ENCODE measurements around the gene CTIF.
A peak's percentile ranks its signal among the peaks of the same experiment; 100 is the strongest.

The CTIF gene

DNA sequence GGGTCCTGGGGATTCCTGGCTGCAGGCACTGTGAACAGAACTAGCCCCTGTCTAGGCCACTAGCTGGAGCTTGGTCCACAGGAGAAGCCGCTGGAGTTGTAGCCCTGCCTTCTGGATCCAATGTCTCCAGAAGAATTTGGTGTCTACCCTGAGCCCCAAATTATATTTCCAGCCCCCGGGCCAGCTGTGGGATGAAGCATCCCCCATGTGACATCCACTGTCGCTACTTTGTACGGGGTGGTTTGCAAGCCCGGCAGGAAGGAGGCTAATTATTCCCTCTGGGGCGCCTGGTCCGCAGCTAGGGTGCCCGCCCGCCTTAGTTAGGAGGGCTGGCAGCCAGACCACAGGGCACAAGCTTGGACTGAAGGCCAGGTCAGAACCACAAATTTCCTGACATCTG, 305.4 kb downstream of the CTIF start:
- TF ChIP-seq MAX (IDR thresholded peaks at IDR 0.05) (no peak), TCF12 (IDR thresholded peaks at IDR 0.05; ENCODE audit: low read depth) (no peak), EP300 (IDR thresholded peaks at IDR 0.05; ENCODE audit: borderline replicate concordance) (no peak), RAD21 (IDR thresholded peaks at IDR 0.05; ENCODE audit: low read depth) (no peak), REST (IDR thresholded peaks at IDR 0.05; ENCODE audit: low read depth) (no peak), TEAD4 (IDR thresholded peaks at IDR 0.05) (no peak), NFIC (IDR thresholded peaks at IDR 0.05) (no peak), CEBPB (IDR thresholded peaks at IDR 0.05) (no peak)

DNA sequence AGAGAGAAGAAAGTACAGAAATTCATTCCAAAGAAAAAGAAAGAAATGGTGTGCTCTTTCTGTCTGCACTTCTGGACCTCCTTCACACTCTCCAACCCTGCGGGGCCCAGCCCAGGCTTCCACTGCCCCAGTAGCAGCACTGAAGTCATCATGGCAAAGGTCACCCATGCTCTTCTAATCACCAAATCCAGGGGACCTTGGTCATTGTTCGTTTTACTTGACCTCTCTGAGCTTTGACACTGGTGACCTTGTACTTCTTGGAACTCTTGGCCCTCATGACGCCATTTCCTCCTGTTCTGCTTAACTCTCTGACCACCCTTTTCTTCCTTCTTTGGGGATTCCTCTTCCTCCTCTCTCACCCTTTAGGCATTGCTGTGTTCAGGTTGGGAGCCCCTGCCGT, 306.3 kb downstream of the CTIF start:
- TF ChIP-seq MAX (IDR thresholded peaks at IDR 0.05) (no peak), REST (IDR thresholded peaks at IDR 0.05; ENCODE audit: low read depth) (no peak), CEBPB (IDR thresholded peaks at IDR 0.05) (no peak), TCF12 (IDR thresholded peaks at IDR 0.05; ENCODE audit: low read depth) (no peak), NFIC (IDR thresholded peaks at IDR 0.05) (no peak), TEAD4 (IDR thresholded peaks at IDR 0.05) (no peak), ZBTB7A (IDR thresholded peaks at IDR 0.05; ENCODE audit: low read depth) (no peak), CREB1 (IDR thresholded peaks at IDR 0.05; ENCODE audit: low read depth) (no peak), USF1 (IDR thresholded peaks at IDR 0.05) (no peak), TAF1 (IDR thresholded peaks at IDR 0.05; ENCODE audit: low read depth) (no peak)

- no peak for TF ChIP-seq CREB1 (IDR thresholded peaks at IDR 0.05; ENCODE audit: low read depth)
- no peak for TF ChIP-seq TEAD4 (IDR thresholded peaks at IDR 0.05)
- no peak for TF ChIP-seq EP300 (IDR thresholded peaks at IDR 0.05; ENCODE audit: borderline replicate concordance)
- no peak for TF ChIP-seq CEBPB (IDR thresholded peaks at IDR 0.05)
- TF ChIP-seq TAF1 (IDR thresholded peaks at IDR 0.05; ENCODE audit: low read depth): no peak
- no peak for TF ChIP-seq RAD21 (IDR thresholded peaks at IDR 0.05; ENCODE audit: low read depth)
- TF ChIP-seq ZBTB7A (IDR thresholded peaks at IDR 0.05; ENCODE audit: low read depth): no peak
- TF ChIP-seq NFIC (IDR thresholded peaks at IDR 0.05): no peak
- no peak for TF ChIP-seq TCF12 (IDR thresholded peaks at IDR 0.05; ENCODE audit: low read depth)
- no peak for TF ChIP-seq YY1 (IDR thresholded peaks at IDR 0.05; ENCODE audit: low read depth)
- TF ChIP-seq REST (IDR thresholded peaks at IDR 0.05; ENCODE audit: low read depth): no peak
These were observed 307.6 kb downstream of the CTIF start for GRCh38 chr18:48846423-48846932.

GRCh38 chr18:48847807-48848486, 309.1 kb downstream of the CTIF start:
- TF ChIP-seq EP300 (IDR thresholded peaks at IDR 0.05; ENCODE audit: borderline replicate concordance) (no peak), REST (IDR thresholded peaks at IDR 0.05; ENCODE audit: low read depth) (no peak), YY1 (IDR thresholded peaks at IDR 0.05; ENCODE audit: low read depth) (peak; percentile 63; the same call in 1 of the 2 replicates), TAF1 (IDR thresholded peaks at IDR 0.05; ENCODE audit: low read depth) (no peak), CREB1 (IDR thresholded peaks at IDR 0.05; ENCODE audit: low read depth) (no peak)
